Activated CD4-positive, CD25-positive, alpha-beta regulatory T cell (primary cell): Measurements from ENCODE around the gene C4orf17.
"Not testable (repeated sequence)": the region's sequence is repeated elsewhere in the genome, so short reads cannot be mapped to it uniquely, and the experiment has no call there.

Source experiments
- DNase-seq, 4 experiments: peaks; one replicate each; lab custom pipeline; 2025; lab: John Stamatoyannopoulos, UW

The C4orf17 gene

GRCh38 chr4:99510721-99511120, at the start of gene C4orf17:
C4orf17 (plus strand) TSS chr4:99511021; CDS start chr4:99513082, 2,061 bp downstream.
- no peak for DNase-seq

- no peak for DNase-seq
Measured at GRCh38 chr4:99461623-99462401, 49.0 kb upstream of the C4orf17 start.

GRCh38 chr4:99462875-99463464, 47.9 kb upstream of the C4orf17 start:
- peak in 3 of 4 experiments; percentile 1 to 3 (median 2) for DNase-seq

DNA sequence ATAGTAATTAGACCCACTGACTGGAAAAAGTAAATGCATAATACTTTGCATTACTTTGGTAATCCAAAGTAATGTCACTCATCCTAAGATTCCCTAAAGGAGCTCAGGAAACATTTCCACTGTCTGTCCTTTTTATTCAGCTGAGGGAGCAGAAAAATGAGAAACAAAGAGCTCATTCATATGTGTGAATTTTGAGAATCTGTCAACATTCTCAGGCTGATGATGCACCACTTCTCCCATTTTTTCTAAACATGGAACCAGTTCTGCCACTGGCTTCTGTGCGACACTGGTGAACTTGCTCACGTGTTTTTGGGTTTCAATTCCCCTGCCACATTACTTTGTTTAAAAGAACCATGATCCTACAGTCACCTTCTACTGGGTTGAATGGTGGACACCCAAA, 47.3 kb upstream of the C4orf17 start:
- no peak for DNase-seq

DNA sequence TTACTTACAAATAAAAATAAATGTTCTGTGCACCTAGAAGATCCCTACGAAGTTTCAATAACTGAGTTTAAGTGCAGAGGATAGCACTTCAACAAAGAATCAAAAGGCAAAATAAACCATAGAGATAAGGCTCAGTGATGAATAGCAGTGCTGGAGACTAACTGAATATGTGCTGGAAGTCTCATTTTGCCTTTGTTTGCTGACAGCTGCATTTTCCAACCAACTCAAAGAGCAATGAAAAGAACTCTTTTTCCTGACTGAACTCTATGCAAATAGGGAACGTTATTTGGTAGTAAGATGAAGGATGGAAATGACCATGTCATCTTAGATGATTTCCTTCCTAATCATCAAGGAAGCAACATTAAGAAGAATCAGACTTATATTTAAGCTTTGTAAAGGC, 42.9 kb upstream of the C4orf17 start:
- DNase-seq, result no peak

GRCh38 chr4:99468889-99469288, 41.9 kb upstream of the C4orf17 start:
- DNase-seq, result no peak

GRCh38 chr4:99471349-99471748, 39.5 kb upstream of the C4orf17 start:
- no peak for DNase-seq

DNA sequence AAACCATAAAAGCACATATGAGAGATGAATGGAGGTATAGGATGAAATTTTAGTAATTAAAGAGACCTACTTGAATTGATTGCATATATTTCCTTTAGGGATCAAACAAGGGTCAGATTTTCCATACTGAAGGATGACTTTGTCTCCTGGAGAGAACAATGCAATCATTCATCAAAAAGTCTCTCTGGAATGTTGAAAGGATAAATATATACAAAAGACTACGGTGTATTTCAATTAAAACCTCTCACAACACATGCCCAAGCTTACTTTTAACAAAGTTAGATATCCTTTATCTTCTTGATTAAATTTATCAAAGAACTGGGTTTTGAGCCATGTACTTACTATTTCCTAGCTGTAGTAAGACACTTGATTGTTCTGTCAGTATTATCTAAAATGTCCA, 38.9 kb upstream of the C4orf17 start:
- no peak for DNase-seq

GRCh38 chr4:99473131-99473530, 37.7 kb upstream of the C4orf17 start:
- DNase-seq, result no peak

DNA sequence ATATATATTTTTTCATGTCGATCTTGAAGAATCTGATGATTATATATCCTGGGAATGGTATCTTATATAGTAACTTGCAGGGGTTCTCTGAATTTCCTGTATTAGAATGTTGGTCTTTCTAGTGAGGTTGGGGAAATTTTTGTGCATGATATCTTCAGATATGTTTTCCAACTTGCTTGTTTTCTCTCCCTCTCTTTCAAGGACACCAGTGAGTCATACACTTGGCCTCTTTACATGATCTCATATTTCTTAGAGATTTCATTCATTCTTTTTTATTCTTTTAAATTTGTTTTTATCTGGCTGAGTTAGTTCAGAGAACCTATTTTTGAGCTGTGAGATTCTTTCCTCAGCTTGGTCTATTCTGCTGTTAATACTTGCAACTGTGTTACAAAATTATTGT, 27.2 kb upstream of the C4orf17 start:
- no peak for DNase-seq

- DNase-seq, result no peak
Measured at GRCh38 chr4:99485212-99485611, 25.6 kb upstream of the C4orf17 start.

DNA sequence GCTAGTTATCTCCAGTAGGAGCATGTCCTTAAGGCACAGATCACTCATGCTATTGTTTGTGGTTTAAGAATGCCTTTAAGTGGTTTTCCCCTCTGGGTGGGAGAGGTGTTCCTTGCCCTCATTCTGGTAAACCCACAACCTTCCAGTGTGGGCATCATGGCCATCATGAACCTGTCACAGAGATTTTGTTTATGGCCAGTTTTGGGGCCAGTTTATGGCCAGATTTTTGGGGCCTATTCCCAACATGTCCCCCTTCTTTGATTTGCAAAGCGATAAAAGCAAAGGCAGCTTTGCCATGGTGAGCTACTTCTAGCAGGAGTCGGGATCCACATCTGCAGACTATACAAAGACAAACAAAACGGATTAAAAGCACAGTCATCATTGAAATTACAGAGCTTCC, 24.2 kb upstream of the C4orf17 start:
- DNase-seq, result not testable (repeated sequence)

DNA sequence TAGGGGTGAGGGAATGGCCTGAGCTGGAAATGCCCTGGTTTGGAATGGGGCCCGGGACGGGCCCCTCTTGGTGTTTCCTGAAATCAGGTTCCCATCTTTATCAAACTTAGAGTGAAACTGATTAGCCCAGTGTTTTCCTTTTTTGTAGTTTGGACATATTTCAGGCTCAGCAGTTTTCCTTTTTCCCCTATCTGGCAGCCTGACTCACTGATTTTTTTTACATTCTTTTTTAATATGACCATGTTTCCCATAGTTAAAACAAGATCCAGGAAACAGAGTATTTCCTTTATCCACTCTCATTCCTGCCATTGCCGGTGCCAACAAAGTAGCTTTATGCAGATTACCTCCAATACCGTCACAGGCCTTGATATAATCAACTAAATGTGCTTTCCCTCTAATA, 20.5 kb upstream of the C4orf17 start:
- DNase-seq, result no peak

GRCh38 chr4:99504804-99505502, 5.9 kb upstream of the C4orf17 start:
- DNase-seq, result no peak

DNA sequence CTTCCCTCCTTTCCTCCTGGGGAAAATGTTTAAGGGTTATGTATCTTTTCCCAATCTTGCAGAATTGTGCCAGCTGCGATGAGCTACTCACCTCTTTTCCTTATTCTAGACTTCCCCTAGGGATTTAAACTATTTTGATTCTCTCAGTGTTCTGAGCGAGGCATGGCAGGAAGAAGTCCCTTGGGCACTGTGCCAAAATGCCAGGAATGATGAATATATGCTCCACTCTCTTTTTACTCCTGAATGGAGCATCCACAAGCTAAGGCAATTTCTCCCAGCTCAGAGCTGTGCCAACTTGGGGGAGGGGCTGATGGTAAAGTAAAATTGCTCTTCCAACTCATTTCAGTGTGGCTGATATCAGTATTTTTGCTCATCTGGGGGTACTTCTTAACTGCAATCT, 4.0 kb upstream of the C4orf17 start:
- DNase-seq, result no peak

DNA sequence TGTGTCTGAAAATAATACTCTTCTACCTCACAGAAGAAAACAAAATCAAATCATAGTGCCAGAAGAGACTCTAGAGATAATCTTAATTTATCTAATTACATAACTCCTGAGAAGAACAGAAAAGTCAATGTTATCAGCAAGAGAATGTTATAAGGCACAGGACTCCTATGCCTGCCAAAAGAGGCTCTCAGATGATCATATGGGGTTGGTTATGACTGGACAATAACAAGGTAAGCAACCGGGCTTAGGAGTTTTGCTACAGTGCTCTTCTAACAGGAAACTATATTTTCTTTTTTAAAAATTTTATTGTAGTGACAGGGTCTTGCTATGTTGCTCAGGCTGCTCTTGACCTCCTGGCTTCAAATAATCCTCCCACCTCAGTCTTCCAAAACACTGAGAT, 3.5 kb upstream of the C4orf17 start:
- DNase-seq, result no peak

- DNase-seq, result no peak
Measured at GRCh38 chr4:99507762-99508161, 3.1 kb upstream of the C4orf17 start.

- DNase-seq, result no peak
Measured at GRCh38 chr4:99518601-99519295, 7.9 kb downstream of the C4orf17 start.

- DNase-seq, result no peak
Measured at GRCh38 chr4:99529228-99529627, 18.4 kb downstream of the C4orf17 start.

DNA sequence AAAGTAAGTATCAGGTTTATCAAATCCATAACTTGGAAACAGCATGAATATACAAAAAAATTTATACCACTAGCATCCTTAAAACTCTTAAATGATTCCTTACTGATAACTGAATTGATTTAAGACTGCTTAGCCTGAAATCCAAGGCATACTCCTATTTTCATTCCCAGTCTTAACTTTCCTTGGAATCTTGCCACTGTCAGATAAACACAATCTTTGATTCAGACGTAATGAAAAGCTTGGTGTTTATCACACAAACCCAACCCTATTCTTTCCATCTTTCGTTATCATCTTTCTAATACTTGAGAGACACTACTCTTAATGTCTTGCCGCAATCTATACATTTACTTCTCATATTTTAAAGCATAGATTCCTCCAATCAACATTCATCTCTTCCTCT, 19.1 kb downstream of the C4orf17 start:
- no peak for DNase-seq

DNA sequence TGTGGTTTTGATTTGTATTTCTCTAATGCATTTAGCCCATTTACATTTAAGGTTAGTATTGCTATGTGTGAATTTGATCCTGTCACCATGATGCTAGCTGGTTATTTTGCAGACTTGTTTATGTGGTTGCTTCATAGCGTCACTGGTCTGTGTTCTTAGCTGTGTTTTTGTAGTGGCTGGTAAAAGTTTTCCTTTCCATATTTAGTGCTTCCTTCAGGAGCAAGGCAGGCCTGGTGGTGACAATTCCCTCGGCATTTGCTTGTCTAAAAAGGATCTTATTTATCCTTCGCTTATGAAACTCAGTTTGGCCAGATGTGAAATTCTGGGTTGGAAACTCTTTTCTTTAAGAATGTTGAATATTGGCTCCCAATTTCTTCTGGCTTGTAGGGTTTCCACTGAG, 23.9 kb downstream of the C4orf17 start:
- DNase-seq, result not testable (repeated sequence)

- no peak for DNase-seq
Measured at GRCh38 chr4:99536271-99536670, 25.4 kb downstream of the C4orf17 start.

- DNase-seq, result no peak
Measured at GRCh38 chr4:99536848-99537247, 26.0 kb downstream of the C4orf17 start.
